Lung (tissue), 12 donors: ENCODE results near the gene ST6GALNAC3. TPM values are rescaled to one million over a fixed set of nuclear protein-coding genes. Genes with fewer than 3 reads are reported as not detected.
"Not testable (repeated sequence)": the region's sequence is repeated elsewhere in the genome, so short reads cannot be mapped to it uniquely, and the experiment has no call there.

ENCODE experiments used
- ATAC-seq: fragments of 200-7000 bp; cut with Tn5 transposase; one replicate; pipeline ENCODE4 v1.9.1; 2020; ENCODE audit warnings: moderate number of reproducible peaks; ENCODE audit not compliant: insufficient read depth, low FRiP score
- DNase-seq, 3 donors: peaks; one replicate each; pipeline ENCODE4 v3.0.0-alpha.2; 2013 to 2017
- H3K27ac ChIP-seq, 2 donors: one replicate each; pipeline ENCODE4 v1.5.1; 2013; ENCODE audit warnings: mild to moderate bottlenecking in 2 of 2, moderate library complexity in 2 of 2, control low read depth in 1 of 2, inconsistent platforms in 1 of 2, low read depth in 1 of 2, low read length in 1 of 2
- H3K27me3 ChIP-seq, 3 donors: one replicate each; pipeline ENCODE4 v1.5.1; 2013; ENCODE audit warnings: low read length in 2 of 3; ENCODE audit not compliant: control insufficient read depth in 3 of 3, insufficient read depth in 3 of 3
- H3K36me3 ChIP-seq, 4 donors: one replicate each; pipeline ENCODE4 v1.5.1; 2013; ENCODE audit warnings: low read length in 4 of 4, mild to moderate bottlenecking in 1 of 4, moderate library complexity in 1 of 4; ENCODE audit not compliant: control insufficient read depth in 4 of 4, insufficient read depth in 4 of 4
- H3K4me1 ChIP-seq, 5 donors: one replicate each; pipeline ENCODE4 v1.5.1; 2013; ENCODE audit warnings: low read length in 5 of 5, mild to moderate bottlenecking in 2 of 5, moderate library complexity in 1 of 5; ENCODE audit not compliant: control insufficient read depth in 5 of 5, insufficient read depth in 5 of 5
- H3K4me3 ChIP-seq: one replicate; pipeline ENCODE4 v1.5.1; 2013; ENCODE audit warnings: mild to moderate bottlenecking, control low read depth, moderate library complexity
- H3K9ac ChIP-seq, 2 donors: one replicate each; pipeline ENCODE4 v1.5.1; 2013; ENCODE audit warnings: low read length in 2 of 2, control low read depth in 1 of 2; ENCODE audit not compliant: insufficient read depth in 1 of 2
- H3K9me3 ChIP-seq, 4 donors: one replicate each; pipeline ENCODE4 v1.5.1; 2013; ENCODE audit warnings: low read length in 3 of 4, mild to moderate bottlenecking in 1 of 4, moderate library complexity in 1 of 4; ENCODE audit not compliant: control insufficient read depth in 4 of 4, insufficient read depth in 3 of 4
- WGBS, 2 donors: extraction: QIAGEN DNeasy Blood & Tissue Kit; methylation state at CpG; one replicate each; pipeline ENCODE4 v1.1.7; 2013; 5-methylcytosine and 5-hydroxymethylcytosine counted together
- polyA plus RNA-seq, 2 donors: library from polyadenylated mRNA; stranded (reverse); fragments of 200-250 nt; gene quantifications; one replicate each; pipeline ENCODE4 v1.2.1, GENCODE V29; 2013
- total RNA-seq, 2 donors: library from RNA; depleted of rRNA in 1 of 2; stranded (reverse); fragments of >200 nt in 1 of 2; gene quantifications; one replicate each; pipeline ENCODE4 v1.2.1, GENCODE V29; 2014 to 2021
- TF ChIP-seq, protein P1 (sequence below): IDR thresholded peaks from 2 replicates; pipeline ENCODE4 v1.5.1; 2012; ENCODE audit warnings: mild to moderate bottlenecking; ENCODE audit errors: control extremely low read depth, extremely low read depth
- donor health status: control.
- donor health status: control.
- donor health status: Bipolar disorder and iron deficiency.
- donor health status: healthy.
- donor health status: DM: yes; HTN: yes; CAD: no.

The ST6GALNAC3 gene
- total and polyA plus RNA-seq, 4 donors = 2.7 to 17.9 (median 12.2) TPM

DNA sequence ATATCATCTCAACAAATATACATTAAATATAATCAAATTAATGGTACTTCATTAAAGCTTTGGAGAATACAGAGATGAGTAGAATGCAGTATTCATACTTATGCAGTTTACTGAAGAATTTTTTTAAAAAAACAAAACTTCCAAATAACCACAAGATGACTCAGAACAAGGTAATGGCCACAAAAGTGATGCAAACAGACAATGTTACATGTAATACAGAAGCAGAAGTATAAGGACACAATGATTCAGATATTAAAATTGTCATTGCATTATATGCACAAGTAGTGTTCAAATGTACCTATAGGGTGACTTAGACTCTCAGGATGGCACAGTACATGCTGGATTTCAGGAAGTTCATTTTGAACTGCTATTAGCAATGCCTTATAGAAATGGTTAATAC, 565.5 kb downstream of the ST6GALNAC3 start:
- Histone ChIP-seq H3K27ac (no peak overlapping the region), H3K4me1 (no peaks in the 10 kb centered on the region), H3K9ac (no peak overlapping the region), H3K36me3 (no peaks in the 10 kb centered on the region), H3K4me3 (no peak overlapping the region), H3K27me3 (no peaks in the 10 kb centered on the region), H3K9me3 (peaks cover 0 to 2% (median 0%) of the 10 kb centered on the region in 4 donors)
- DNase-seq (no peak), ATAC-seq (no peak)
- TF ChIP-seq, protein P1, sequence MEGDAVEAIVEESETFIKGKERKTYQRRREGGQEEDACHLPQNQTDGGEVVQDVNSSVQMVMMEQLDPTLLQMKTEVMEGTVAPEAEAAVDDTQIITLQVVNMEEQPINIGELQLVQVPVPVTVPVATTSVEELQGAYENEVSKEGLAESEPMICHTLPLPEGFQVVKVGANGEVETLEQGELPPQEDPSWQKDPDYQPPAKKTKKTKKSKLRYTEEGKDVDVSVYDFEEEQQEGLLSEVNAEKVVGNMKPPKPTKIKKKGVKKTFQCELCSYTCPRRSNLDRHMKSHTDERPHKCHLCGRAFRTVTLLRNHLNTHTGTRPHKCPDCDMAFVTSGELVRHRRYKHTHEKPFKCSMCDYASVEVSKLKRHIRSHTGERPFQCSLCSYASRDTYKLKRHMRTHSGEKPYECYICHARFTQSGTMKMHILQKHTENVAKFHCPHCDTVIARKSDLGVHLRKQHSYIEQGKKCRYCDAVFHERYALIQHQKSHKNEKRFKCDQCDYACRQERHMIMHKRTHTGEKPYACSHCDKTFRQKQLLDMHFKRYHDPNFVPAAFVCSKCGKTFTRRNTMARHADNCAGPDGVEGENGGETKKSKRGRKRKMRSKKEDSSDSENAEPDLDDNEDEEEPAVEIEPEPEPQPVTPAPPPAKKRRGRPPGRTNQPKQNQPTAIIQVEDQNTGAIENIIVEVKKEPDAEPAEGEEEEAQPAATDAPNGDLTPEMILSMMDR = no peak

- TF ChIP-seq, protein P1 = no peak
- ATAC-seq = no peak
- DNase-seq = no peak
Observed at GRCh38 chr1:76640723-76641122, 566.2 kb downstream of the ST6GALNAC3 start.

DNA sequence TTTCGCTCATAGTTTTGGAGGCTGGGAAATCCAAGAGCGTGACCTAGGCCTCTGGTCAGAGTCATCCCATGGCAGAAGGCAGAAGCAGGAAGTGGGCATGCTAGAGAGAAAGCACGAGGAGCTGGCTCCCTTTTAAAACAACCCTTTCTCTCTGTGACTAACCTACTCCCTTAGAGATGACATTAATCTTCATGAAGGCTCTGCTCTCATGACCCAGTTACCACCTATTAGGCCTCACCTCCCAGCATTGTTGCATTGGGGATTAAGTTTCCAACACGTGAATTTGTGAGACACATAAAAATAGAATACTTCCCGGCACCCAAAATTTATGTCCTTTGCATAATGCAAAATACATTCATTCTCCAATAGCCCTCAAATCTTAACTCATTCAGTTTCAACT, 569.6 kb downstream of the ST6GALNAC3 start:
- Histone ChIP-seq H3K36me3 (no peaks in the 10 kb centered on the region), H3K9ac (no peak overlapping the region), H3K4me3 (no peak overlapping the region), H3K27me3 (no peaks in the 10 kb centered on the region), H3K4me1 (no peaks in the 10 kb centered on the region), H3K9me3 (peaks cover 0 to 2% (median 0%) of the 10 kb centered on the region in 4 donors), H3K27ac (no peak overlapping the region)
- TF ChIP-seq, protein P1 = no peak
- WGBS, 2 donors = 82 to 89% methylated on average over 5 of the region's 5 CpGs
- DNase-seq = no peak
- ATAC-seq = no peak

More at GRCh38 chr1:76640723-76641122, 566.2 kb downstream of the ST6GALNAC3 start:
- Histone ChIP-seq H3K9me3 (peaks cover 0 to 2% (median 0%) of the 10 kb centered on the region in 4 donors), H3K27ac (no peak overlapping the region), H3K27me3 (no peaks in the 10 kb centered on the region), H3K4me3 (no peak overlapping the region), H3K9ac (no peak overlapping the region), H3K4me1 (no peaks in the 10 kb centered on the region), H3K36me3 (no peaks in the 10 kb centered on the region)

- not testable (repeated sequence) for H3K27ac ChIP-seq
Observed at GRCh38 chr1:76652860-76653259, 578.3 kb downstream of the ST6GALNAC3 start.

More at GRCh38 chr1:76652860-76653259, 578.3 kb downstream of the ST6GALNAC3 start:
- H3K27me3 ChIP-seq, DNase-seq, H3K4me1 ChIP-seq, H3K36me3 ChIP-seq, H3K9me3 ChIP-seq, H3K9ac ChIP-seq, H3K4me3 ChIP-seq, ATAC-seq: not testable (repeated sequence)
- WGBS, 2 donors = 89 to 97% methylated on average over 5 of the region's 5 CpGs
